Omental fat pad (tissue), 4 donors: ENCODE measurements around the gene HMG20B. TPM values are rescaled to one million over a fixed set of nuclear protein-coding genes. Genes with fewer than 3 reads are reported as not detected.

Experiments used
- ATAC-seq: fragments of 150-250 bp; one replicate; pipeline ENCODE4 v1.9.1; 2016; ENCODE audit warnings: mild to moderate bottlenecking, moderate library complexity; ENCODE audit not compliant: low FRiP score
- DNase-seq: peaks from one replicate; pipeline ENCODE4 v3.0.0-alpha.2; 2019; ENCODE audit warnings: low spot score
- total RNA-seq, 4 donors: library from RNA; depleted of rRNA; stranded (reverse); fragments of >200 nt; gene quantifications; one replicate each; pipeline ENCODE4 v1.1.0, GENCODE V29; 2016
- TF ChIP-seq, protein P1 (sequence below), 3 donors: fragments of 450-650 bp; IDR thresholded peaks; one replicate each; pipeline ENCODE4 v1.5.1; 2016 to 2017; ENCODE audit warnings: antibody characterized with exemption in 3 of 3, mild to moderate bottlenecking in 3 of 3, moderate library complexity in 2 of 3

The HMG20B gene
- total RNA-seq, 4 donors from 2014 or later, result 60.4 to 95.8 (median 66.5) TPM

DNA sequence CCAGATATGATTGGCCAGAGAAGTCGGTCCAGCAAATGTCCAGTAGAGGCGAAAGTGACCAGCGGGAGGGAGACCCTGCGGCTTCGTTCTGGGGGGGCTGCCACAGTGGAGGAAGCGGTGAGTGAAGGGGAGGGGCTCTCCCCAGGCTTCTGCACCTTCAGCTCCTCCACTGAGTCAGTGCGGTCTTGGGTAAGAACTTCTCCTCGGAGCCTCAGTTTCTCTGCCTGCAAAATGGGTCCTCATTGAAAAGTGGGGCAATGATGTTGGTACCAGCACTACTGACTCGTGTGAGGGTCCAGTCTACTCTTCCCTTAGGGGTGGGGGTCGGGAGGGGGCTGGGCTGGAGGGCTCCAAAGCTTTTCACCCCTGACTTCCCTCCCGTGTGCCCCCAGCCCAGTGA is 16.7 kb downstream of the HMG20B start:
- DNase-seq, result no peak
- ATAC-seq, result no peak
- TF ChIP-seq, protein P1, sequence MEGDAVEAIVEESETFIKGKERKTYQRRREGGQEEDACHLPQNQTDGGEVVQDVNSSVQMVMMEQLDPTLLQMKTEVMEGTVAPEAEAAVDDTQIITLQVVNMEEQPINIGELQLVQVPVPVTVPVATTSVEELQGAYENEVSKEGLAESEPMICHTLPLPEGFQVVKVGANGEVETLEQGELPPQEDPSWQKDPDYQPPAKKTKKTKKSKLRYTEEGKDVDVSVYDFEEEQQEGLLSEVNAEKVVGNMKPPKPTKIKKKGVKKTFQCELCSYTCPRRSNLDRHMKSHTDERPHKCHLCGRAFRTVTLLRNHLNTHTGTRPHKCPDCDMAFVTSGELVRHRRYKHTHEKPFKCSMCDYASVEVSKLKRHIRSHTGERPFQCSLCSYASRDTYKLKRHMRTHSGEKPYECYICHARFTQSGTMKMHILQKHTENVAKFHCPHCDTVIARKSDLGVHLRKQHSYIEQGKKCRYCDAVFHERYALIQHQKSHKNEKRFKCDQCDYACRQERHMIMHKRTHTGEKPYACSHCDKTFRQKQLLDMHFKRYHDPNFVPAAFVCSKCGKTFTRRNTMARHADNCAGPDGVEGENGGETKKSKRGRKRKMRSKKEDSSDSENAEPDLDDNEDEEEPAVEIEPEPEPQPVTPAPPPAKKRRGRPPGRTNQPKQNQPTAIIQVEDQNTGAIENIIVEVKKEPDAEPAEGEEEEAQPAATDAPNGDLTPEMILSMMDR (IDR thresholded peaks at IDR 0.05), result no peak

DNA sequence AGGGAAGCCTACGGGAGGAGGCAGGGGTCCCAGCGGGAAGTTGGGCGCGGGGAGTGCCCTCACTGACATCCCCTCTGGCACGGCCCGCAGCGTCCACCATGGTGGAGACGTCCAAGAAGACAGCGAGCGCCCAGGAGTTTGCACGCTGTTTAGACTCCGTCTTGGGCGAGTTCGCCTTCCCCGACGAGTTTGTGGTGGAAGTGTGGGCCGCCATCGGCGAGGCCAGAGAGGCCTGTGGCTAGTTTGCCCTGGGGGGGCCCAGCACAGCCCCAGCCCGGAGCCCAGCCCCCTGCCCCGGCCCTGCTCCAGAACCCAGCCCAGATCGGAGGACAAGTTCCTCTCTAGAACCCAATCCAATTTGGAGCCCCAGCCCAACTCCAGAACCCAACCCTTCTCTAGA is 17.2 kb downstream of the HMG20B start:
- DNase-seq (no peak), ATAC-seq (no peak)
- TF ChIP-seq, protein P1 (IDR thresholded peaks at IDR 0.05), result no peak

DNA sequence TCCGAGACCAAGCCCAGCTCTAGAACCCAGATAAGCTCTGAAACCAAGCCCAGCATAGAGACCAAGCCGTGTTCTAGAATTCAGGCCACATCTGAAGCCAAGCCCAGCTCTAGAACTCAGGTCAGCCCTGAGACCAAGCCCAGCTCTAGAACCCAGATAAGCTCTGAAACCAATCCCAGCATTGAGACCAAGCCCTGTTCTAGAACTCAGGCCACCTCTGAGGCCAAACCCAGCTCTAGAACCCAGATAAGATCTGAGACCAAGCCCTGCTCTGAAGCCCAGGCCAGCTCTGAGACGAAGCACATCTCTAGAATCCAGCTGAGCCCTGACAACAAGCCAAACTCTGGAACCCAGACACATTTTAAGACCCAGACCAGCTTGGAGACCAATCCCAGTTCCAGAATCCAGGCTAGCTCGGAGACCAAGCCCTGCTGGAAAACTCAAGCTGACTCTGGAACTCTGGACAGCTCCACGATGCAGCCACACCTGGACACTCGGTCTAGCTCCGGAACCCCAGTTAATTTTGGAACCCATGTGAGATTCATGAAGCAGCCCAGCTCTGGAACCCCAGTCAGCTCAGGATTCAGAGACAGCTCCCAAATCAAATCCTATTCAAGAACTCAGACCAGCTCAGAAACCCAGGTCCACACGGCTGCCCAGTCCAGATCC is 18.4 kb downstream of the HMG20B start:
- DNase-seq, result no peak

DNA sequence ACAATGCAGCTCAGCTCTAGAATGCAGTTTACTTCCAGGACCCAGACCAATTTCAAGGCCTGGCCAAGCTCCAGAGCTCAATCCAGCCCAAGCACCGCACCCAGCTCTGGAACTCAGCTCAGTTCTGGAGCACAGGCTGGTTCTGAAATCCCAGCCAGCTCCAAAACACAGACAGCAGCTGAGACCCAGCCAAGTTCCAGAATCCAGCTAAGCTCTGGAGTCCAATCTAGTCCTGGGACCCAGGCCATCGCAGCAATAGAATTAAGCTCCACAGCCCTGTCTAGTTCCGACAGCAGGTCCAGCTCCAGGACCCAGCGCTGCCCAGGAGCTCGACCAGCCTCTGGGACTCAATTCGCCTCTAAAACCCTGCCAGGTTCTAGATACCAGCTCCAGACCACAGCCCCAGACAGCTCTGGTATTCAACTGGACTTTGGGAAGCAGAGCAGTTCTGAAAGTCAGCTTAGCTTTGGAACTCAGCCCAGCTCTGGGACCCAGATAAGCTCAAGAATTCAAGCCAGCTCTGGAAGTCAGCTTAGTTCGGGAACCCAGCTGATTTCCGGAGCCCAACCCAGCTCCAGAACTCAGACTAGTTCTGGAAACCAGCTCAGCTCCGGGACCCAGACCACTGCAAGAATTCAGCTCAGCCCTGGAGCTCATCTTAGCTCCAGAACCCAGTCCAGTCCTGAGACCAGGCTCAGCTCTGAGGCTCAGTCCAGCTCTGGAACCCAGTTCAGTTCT is 19.3 kb downstream of the HMG20B start:
- ATAC-seq, result peak; percentile 11
- TF ChIP-seq, protein P1 (IDR thresholded peaks at IDR 0.05), result no peak
- DNase-seq, result no peak

More for the DNA sequence above, 18.4 kb downstream of the HMG20B start:
- TF ChIP-seq, protein P1 (IDR thresholded peaks at IDR 0.05), result no peak
- no peak for ATAC-seq

DNA sequence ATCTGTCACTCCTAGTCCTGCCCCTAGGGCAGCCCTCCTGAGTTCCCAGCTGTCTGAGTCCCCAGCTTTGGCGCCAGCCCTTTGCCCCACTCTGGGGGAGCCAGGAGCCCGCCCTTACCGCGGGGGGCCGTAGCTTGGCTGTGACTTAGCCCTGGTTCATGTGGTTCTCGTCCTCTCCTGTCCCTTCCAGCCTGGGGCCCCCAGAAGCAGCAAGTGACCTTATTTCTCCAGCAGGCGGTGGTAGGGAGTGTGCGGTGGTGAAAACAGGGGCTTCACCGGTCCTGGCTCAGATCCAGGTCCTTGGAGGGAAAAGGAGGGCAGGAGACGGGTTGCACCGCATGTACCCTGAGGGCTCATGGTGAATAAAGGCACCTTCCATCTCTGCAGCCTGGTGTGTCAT is 20.4 kb downstream of the HMG20B start:
- ATAC-seq, result no peak
- DNase-seq, result no peak
- TF ChIP-seq, protein P1 (IDR thresholded peaks at IDR 0.05), result no peak

DNA sequence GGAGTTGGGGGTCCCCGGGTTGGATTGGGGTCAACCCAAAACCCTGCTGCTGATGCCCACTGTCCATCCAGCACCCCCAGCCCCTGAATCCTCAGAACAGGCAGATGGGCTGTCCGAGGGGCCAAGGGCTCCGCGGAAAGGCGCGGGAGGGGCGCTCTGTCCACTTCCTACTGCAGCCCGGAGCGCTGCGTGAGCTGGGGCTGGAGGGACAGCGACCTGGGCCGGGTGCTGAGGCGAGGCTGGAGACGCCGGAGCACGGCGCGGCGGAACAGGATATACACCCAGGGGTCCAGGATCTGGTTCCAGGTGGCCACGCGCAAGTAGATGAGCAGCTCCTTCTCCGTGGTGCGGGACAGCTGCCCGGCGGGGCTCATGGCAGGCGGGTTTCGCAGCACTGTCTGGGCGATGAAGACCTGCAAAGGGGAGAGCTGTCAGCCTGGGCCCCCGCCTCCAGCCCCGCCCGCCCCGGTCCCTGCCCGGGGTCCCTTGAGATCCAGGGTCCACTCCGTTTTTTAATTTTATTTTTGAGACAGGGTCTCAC is 22.8 kb downstream of the HMG20B start:
- TF ChIP-seq, protein P1 (IDR thresholded peaks at IDR 0.05), result no peak
- ATAC-seq, result no peak
- DNase-seq, result no peak
